Caki2 (cell line): Measurements from ENCODE around the gene PFKFB4. TPM values are rescaled to one million over a fixed set of nuclear protein-coding genes. Genes with fewer than 3 reads are reported as not detected.
"Not testable (repeated sequence)": the region's sequence is repeated elsewhere in the genome, so short reads cannot be mapped to it uniquely, and the experiment has no call there.

Source experiments
- DNase-seq: peaks from one replicate; pipeline ENCODE4 v3.0.0-alpha.2; 2015; ENCODE audit warnings: low read depth
- in situ Hi-C: cut with HindIII; loops from 2 replicates; pipeline ENCODE4 v1.10.0; 2016; ENCODE audit warnings: low sequenced_read_pairs, low pct_unique_long_range_greater_than_20kb, mixed read lengths
- total RNA-seq: library from RNA; depleted of rRNA; stranded (reverse); fragments of >200 nt; shearing (Covaris generic); gene quantifications from 2 replicates; pipeline ENCODE4 v1.2.3, GENCODE V29; 2014; ENCODE audit warnings: low replicate concordance

PFKFB4 gene
- total RNA-seq, 1 experiment from 2014 or later = 23.8 TPM

DNA sequence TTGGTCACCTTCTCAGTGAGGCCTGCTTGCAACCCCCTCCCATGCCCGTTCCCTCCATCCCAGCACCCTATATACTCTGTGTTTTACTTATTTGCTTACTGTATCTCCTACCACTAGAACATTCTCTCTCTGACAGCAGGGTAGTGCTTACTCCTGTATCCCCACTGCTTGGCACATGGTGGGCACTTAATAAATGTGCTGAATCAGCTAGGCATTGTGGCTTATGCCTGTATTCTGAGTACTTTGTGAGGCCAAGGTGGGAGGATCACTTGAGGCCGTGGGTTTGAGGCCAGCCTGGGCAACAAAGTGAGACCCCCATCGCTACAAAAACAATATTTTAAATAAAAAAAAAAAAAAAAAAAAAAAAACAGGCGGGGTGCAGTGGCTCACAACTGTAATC, 45.1 kb downstream of the PFKFB4 start:
- in situ Hi-C loops = no loop called here
- DNase-seq = no peak

DNA sequence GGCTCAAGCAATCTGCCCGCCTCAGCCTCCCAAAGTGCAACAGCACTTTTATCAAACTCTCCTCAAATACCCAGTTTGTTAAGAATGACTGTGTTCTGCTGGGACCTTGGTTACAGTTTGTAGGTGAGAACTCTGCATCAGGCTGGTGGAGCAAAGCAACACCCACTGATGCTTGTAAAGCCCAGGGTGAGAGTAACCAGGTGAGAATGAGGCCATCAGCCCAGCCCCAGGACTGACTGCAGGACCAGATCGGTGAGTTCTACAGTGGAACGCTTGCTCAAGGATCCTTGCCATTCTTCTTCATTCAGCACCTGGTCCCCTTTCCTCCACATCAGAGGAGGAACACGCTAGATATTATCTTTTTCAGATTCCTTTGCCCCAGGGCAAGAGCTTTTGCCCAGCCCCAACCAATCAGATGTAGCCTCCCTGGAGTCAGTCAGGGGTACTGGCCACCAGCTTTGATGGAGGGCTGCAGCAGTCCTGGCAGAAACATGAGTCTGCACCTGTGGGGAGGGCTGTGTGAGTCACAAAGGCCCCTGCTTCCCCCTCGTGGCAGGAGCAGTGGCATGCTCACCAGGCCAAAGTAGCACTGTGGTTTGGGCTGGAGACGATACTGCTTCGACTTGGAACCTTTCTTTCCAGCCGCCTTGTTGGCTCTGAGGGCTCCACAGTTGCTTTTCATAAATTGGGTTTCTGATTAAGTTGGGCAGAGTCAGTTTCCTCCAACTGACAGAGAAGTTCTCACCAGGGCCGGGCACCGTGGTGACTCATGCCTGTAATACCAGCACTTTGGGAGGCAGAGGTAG, 49.1 kb downstream of the PFKFB4 start:
- peak; percentile 85 for DNase-seq
- in situ Hi-C loops = no loop called here

DNA sequence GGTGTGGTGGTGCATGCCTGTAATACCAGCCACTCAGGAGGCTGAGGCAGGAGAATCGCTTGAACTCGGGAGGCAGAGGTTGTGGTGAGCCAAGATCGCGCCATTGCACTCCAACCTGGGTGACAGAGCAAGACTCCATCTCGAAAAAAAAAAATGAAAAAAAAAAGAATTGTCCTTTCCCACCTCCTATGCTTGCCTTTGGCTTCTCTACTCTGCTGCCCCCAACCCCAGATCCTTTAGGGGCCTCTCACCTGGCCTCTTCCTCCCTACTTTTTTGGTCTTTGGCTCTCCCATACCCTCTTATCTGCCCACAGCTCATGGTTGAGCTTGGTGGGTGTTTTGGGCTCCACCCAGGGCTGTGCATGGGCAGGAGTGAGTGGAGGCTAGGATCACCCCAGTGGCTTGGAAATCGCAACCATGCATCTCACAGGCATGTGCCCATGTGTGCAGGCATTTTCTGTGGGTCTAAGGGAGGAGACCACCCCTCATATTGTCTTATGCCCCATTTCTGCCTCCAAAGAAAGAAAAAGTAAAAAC, 50.6 kb downstream of the PFKFB4 start:
- in situ Hi-C loops = no loop called here
- DNase-seq = no peak

DNA sequence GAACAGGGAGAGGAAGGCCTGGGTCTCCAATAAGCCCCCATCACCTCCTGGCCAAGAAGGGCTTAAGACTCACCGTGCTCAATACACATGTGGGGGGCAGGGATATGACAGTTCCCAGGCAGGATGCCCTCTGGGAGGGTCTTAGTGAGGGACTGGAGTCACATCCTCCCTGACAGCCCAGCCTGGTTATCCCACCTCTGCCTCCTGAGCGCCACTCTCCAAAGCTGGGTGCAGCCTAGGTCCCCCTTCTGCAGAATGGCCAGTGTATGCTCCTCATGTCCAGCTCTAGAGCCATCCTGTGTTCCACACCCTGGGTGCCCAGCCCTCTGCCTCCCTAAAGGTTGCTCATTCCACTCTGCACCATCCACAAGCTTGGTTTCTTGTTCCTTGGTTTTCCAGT, 51.5 kb downstream of the PFKFB4 start:
- in situ Hi-C loops = no loop called here
- DNase-seq = no peak

DNA sequence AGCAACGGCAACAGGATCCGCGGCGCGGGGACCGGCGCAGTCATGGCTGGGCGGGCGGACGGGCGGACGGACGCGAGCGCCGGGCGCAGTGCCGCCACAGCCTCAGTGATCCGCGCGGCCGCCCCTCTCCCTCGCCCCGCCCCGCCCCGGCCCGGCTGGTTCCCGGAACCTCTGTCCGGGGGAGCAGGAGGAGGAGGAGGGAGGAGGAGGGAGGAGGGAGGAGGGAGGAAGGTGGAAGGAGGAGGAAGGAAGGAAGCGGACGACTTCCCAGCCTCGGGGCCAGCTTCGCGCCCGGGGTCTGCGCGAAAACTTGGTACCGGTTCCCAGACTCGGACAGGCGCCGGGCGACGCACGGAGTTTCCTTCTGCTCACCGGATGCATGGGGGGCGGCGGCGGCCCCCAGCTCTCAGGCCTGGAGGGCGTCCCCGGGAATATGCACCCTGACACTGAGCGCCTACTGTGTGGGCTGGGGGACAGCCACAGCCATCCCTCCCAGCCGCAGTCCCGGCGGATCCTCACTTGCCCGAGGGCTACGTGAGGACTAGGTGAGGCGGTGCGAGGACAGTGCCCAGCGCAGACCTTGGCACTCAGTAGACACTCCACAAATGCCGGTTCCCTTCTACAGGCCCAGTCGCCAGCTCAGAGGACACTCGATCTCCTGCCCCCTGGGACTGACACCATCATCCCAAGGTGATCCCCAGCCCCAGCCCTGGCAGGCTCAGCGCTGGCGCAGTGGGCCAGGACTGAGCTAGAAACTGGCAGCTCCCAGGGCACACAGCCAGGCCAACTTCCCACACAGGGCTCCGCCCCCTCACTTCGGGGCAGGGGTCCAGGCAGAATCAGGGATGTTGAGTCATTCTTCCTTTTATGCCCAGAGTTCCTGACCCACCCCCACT, 52.3 kb downstream of the PFKFB4 start, which contains the start of gene SHISA5:
Gene SHISA5, minus strand, starts transcription at position 124 of the 896 bp plus-strand sequence. Its CDS starts 80 bp downstream, at position 44.
- DNase-seq = peak; percentile 12
- in situ Hi-C loops = no loop called here

DNA sequence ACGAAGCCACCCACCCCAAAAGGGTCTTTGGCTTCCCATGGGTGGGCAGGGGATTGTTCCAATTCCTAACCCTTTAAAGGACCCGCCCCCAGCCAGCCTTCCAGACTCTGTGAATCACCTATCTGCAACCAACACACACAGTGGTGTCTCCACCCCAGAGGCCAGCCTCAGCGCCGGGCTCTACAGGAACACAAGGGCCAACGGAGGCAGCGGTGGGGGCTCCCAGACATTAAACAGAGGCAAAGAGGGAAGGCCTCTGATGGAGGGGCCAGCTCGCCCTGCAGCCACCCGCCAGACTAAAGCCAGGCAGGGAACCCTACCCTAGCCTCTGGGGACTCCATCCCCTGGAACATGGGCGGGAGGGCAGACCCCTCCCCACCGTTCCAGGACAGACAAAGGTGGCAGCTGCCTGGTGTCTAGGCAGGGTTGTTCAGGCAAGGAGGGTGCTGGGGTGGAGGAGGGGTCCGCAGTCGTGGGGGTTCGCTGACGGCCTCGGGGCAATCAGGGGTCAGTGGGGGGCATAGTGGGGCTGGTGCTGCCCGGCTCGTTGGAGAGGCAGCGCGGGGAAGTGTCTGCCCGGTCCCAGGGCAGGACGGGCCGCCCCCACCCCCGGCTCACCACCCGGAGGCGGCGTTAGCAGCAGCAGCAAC, 53.1 kb downstream of the PFKFB4 start:
- in situ Hi-C loops = no loop called here
- no peak for DNase-seq

DNA sequence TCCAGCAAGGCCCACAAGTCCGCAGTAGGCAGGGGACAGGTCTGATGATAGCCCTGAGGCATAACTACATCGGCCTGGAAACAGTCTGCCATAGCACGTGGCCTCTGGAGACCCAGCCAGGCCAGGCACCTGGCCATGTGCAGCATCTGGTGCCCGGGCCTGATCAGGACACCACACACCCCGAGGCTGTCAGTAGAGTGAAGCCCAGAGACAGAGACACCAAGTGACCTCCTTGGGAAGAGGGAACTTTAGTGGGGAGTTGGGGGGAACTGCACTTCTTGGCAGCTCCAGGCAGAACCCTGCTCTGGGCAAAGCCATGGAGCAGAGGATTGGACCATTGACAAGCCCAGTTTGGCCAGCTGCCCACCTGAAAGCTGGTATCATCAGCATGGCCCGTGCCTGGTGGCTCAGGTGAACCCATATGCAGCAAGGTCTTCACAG, 53.9 kb downstream of the PFKFB4 start:
- in situ Hi-C loops = no loop called here
- DNase-seq = no peak

DNA sequence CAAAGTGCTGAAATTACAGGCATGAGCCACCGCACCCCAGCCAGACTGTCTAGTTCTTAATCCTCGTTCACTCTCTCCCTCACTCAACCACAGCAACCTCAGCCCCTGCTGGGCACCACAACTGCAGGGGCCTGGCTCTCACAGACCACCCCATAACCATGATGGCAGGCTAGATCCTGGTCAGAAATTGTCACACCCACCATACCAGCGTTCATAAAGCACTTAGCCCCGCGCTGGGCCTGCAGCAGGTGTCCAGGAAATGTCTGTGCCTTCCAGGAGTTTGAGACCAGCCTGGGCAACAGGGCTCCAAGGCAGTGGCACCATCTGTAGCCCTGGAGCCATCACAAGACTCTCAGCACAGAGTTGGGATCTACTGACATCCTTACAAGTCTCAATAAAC, 54.5 kb downstream of the PFKFB4 start:
- DNase-seq = no peak
- in situ Hi-C loops = no loop called here

DNA sequence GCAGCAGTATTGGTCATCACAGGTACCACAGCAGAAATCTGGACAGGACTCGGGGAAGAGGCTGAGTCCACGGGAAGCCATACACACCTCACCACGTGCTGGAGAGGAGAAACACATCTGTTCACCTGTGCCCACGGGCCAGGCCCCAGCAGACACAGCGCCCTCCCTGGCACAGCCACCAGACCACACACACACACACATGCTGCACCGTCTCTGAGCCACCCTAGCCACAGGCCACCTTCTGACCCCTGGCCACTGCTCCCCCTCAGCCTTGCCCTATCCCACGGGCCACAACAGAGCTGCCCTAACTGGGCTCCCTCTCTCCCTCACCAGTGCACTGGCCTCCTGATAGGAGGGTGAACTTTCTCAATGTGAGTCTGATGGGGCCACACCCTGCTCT, 55.4 kb downstream of the PFKFB4 start:
- DNase-seq = no peak
- in situ Hi-C loops = no loop called here

DNA sequence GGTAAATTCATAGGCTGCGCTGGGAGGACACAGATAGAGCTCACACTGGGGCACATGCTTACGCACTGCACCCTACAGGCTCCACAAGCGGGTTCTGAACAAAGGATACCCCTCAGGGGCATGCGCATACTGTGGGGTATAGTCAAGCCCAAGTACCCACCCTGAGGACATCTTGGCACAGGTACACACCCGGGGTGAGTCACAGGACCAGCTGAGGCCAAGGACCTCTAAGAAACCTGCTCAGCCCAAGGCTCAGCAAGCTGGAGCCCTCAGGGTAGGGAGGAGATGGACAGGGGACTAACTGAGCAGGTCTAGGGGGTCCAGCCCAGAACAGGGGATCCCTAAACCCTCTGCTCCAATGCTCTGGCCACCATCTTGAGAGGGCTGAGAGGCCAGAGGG, 55.9 kb downstream of the PFKFB4 start:
- in situ Hi-C loops = no loop called here
- DNase-seq = no peak

DNA sequence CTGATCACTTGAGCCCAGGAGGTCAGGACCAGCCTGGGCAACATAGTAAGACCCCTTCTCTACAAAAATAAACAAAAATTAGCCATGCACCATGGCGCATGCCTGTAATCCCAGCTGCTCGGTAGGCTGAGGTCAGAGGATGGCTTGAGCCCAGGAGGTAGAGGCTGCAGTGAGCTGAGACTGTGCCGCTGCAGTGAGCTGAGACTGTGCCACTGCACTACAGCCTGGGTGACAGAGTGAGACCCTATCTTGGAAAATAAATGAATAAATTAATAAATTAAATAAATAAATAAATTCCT, 63.5 kb downstream of the PFKFB4 start:
- DNase-seq = no peak
- in situ Hi-C loops = no loop called here

DNA sequence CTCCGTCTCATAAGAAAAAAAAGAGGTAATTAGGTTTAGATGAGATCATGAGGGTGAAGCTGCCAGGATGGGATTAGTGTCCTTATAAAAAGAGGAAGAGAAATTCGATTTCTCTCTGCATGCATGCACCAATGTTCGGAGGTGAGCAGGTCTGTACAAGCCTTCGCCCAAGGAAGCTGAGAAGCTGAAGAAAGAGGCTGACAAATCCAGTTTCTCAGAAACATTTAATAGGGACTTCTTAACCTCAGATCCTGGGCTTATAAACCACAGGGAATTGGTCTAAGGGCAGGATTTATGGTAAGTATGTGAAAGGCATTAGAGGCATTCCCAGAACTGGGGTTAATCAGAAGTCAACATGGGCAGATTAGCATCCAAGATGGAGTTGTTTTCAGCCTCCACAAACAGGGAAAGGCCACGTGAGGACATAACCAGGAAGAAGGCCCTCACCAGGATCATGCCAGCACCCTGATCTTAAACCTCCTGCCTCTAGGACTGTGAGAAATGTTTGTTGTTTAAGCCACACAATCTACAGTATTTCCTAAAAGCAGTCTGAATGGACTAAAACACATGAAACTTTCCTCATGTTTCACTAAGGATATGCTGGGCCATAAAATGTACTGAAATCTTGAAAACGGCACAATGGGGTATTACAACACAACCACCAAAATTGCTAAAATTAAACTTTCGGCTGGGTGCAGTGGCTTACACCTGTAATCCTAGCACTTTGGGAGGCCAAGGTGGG, 64.0 kb downstream of the PFKFB4 start:
- in situ Hi-C loops = no loop called here
- DNase-seq = no peak

DNA sequence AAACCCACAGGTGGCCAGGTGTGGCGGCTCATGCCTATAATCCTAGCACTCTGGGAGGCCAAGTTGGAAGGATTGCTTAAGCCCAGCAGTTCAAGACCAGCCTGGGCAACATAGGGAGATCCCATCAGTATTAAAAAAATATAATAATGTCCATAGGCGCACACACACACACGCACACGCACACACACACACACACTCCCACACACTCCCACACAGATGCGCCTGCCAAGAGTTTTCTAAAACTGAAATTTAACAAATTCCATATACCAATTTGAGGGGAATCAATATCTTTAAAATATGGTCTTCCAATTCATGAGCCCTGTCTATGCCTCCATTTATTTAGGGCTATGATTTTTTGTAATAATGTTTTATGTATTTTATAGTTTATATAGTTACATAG, 69.7 kb downstream of the PFKFB4 start:
- in situ Hi-C loops = no loop called here

DNA sequence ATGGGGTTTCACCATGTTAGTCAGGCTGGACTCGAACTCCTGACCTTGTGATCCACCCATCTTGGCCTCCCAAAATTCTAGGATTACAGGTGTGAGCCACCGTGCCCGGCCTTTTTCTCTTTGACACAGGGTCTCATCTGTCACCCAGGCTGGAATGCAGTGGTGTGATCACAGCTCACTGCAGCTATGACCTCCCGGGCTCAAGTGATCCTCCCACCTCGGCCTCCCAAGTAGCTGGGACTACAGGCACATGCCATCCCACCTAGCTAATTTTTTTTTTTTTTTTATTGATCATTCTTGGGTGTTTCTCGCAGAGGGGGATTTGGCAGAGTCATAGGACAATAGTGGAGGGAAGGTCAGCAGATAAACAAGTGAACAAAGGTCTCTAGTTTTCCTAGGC, 73.8 kb downstream of the PFKFB4 start:
- in situ Hi-C loops = not testable (repeated sequence)

More for the DNA sequence above, 69.7 kb downstream of the PFKFB4 start:
- no peak for DNase-seq

DNA sequence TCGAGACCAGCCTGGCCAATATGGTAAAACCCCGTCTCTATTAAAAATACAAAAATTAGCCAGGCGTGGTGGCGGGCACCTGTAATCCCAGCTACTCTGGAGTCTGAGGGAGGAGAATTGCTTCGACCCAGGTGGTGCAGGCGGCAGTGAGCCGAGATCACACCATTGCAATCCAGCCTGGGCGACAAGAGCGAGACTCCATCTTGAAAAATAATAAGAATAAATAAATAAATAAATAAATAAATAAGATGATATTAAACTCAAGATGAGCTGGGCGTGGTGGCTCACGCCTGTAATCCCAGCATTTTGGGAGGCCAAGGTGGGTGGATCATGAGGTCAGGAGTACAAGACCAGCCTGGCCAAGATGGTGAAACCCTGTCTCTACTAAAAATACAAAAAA, 75.7 kb downstream of the PFKFB4 start:
- in situ Hi-C loops, DNase-seq: not testable (repeated sequence)

More for the DNA sequence above, 73.8 kb downstream of the PFKFB4 start:
- not testable (repeated sequence) for DNase-seq

DNA sequence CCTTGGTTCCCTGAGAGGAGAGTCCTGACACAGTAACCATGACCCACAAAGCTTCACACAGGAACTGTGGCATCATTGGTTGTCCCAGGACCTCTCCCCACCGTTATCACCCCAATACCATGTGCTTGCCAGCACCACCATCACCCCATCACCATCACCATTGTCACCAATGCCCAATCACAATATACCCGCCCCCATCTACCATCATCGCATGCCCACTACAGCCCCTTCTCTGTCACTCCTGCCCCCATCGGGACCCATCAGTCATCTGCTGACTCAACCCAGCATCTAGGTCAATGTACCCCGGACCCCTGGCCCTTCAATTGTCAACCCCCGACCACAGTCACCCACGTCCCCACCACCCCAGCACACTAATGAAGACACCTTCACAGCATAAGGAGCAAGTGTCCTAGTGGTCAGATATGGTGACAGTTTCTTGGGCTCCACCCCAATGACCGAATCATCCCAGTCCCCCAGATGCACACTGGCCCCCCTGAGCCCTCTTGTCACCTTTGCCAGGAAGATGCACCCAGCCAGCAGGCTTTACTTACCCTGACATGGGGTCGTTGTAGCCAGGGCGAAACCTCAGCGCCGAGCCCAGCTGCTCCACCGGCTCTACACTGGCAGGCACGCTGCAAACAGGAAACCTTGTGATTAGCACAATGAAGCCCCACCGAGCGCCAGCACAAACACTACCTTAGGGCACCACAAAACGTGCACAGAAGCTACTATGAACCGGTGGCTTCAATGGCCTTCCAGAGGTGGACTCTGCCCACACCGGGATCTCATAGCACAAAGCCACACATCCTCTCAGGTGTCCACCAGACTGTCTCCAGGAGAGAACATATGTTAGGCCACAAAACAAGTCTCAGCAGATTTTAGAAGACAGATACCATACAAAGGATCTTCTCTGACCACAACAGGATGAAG, 77.7 kb downstream of the PFKFB4 start:
- no peak for DNase-seq
- in situ Hi-C loops = no loop called here

DNA sequence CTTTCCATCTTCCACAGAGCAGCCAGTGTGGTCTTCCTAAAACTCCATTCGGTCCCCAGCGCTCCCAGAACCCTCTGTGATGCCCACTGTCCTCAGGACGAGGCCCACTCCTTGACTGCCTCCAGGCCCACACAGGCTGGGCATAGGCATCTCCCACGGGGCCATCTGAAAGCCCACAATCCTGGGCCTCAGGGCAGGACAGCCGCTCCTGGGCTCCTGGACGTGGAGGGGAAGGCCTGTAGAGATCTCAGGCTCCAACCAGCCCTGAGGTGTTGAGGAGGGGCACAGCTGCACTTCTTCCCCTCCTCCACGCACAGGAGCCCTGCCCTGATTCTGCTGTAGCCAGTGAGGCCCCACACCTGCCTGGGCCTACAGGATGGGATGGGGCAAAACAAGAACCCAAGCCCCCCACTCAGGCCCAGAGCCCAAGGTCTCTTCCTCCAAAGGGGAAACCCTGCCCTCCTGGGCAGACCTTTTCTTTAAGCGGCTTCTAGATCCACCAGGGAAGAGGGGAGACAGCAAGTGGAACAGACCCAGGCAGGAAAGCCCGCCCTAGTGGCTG, 78.6 kb downstream of the PFKFB4 start:
- in situ Hi-C loops = no loop called here
- no peak for DNase-seq
